ENCODE results near the gene CAPN15. TPM values are rescaled to one million over a fixed set of nuclear protein-coding genes. Genes with fewer than 3 reads are reported as not detected.

CAPN15 gene
- polyA plus RNA-seq, 1 experiment: 7.5 TPM

GRCh38 chr16:580946-581498 is 53.5 kb downstream of the CAPN15 start:
- CTCF ChIA-PET: no interaction called here
- no peaks in the 10 kb centered on the region for H3K27me3 ChIP-seq (ENCODE audit: control insufficient read depth, insufficient read depth, low read length)
- POLR2A ChIA-PET: interaction anchor here (0.6 to 0.7 kb wide), 2 partner anchors 45 to 159 kb away, joined by 4 to 5 read pairs; no protein-coding TSS in a partner anchor
- no peak overlapping the region for H3K27ac ChIP-seq (ENCODE audit: low read depth, low read length)
- H3K4me3 ChIP-seq (ENCODE audit: low read depth, low read length): no peak overlapping the region
- no peak for TF ChIP-seq CTCF (IDR thresholded peaks at IDR 0.05; ENCODE audit: low read depth, low read length)
- no peaks in the 10 kb centered on the region; the same call in 1 of the 2 replicates for H3K9me3 ChIP-seq (ENCODE audit: control insufficient read depth, insufficient read depth, low read length)
- DNase-seq (ENCODE audit: low read depth, low spot score): no peak

- ChIA-PET POLR2A (no interaction called here), CTCF (interaction anchor here (0.6 to 1.8 kb wide), 2 partner anchors 85 to 133 kb away, joined by 4 read pairs; no protein-coding TSS in a partner anchor)
- no peak for TF ChIP-seq CTCF (IDR thresholded peaks at IDR 0.05; ENCODE audit: low read depth, low read length)
- Histone ChIP-seq H3K27me3 (ENCODE audit: control insufficient read depth, insufficient read depth, low read length) (no peaks in the 10 kb centered on the region), H3K9me3 (ENCODE audit: control insufficient read depth, insufficient read depth, low read length) (no peaks in the 10 kb centered on the region; the same call in 1 of the 2 replicates), H3K4me3 (ENCODE audit: low read depth, low read length) (no peak overlapping the region), H3K27ac (ENCODE audit: low read depth, low read length) (no peak overlapping the region)
- no peak for DNase-seq (ENCODE audit: low read depth, low spot score)
Observed at GRCh38 chr16:582218-582613, 54.7 kb downstream of the CAPN15 start.

GRCh38 chr16:582614-583331 is 55.3 kb downstream of the CAPN15 start:
- Histone ChIP-seq H3K4me3 (ENCODE audit: low read depth, low read length) (no peak overlapping the region), H3K9me3 (ENCODE audit: control insufficient read depth, insufficient read depth, low read length) (no peaks in the 10 kb centered on the region; the same call in 1 of the 2 replicates), H3K27me3 (ENCODE audit: control insufficient read depth, insufficient read depth, low read length) (no peaks in the 10 kb centered on the region), H3K27ac (ENCODE audit: low read depth, low read length) (no peak overlapping the region)
- ChIA-PET POLR2A (no interaction called here), CTCF (interaction anchor here (0.6 to 1.8 kb wide), 2 partner anchors 85 to 134 kb away, joined by 4 read pairs; no protein-coding TSS in a partner anchor)
- no peak for DNase-seq (ENCODE audit: low read depth, low spot score)
- no peak for TF ChIP-seq CTCF (IDR thresholded peaks at IDR 0.05; ENCODE audit: low read depth, low read length)

- H3K4me3 ChIP-seq (ENCODE audit: low read depth, low read length): no peak overlapping the region
- no peak overlapping the region for H3K27ac ChIP-seq (ENCODE audit: low read depth, low read length)
- ChIA-PET CTCF (no interaction called here), POLR2A (no interaction called here)
- no peaks in the 10 kb centered on the region for H3K9me3 ChIP-seq (ENCODE audit: control insufficient read depth, insufficient read depth, low read length)
- no peak for TF ChIP-seq CTCF (IDR thresholded peaks at IDR 0.05; ENCODE audit: low read depth, low read length)
- DNase-seq (ENCODE audit: low read depth, low spot score): no peak
- H3K27me3 ChIP-seq (ENCODE audit: control insufficient read depth, insufficient read depth, low read length): no peaks in the 10 kb centered on the region
Observed at GRCh38 chr16:583470-583814, 55.9 kb downstream of the CAPN15 start.

- no peak overlapping the region for H3K27ac ChIP-seq (ENCODE audit: low read depth, low read length)
- TF ChIP-seq CTCF (IDR thresholded peaks at IDR 0.05; ENCODE audit: low read depth, low read length): no peak
- ChIA-PET CTCF (no interaction called here), POLR2A (no interaction called here)
- H3K27me3 ChIP-seq (ENCODE audit: control insufficient read depth, insufficient read depth, low read length): no peaks in the 10 kb centered on the region
- no peak overlapping the region for H3K4me3 ChIP-seq (ENCODE audit: low read depth, low read length)
- H3K9me3 ChIP-seq (ENCODE audit: control insufficient read depth, insufficient read depth, low read length): no peaks in the 10 kb centered on the region
- DNase-seq (ENCODE audit: low read depth, low spot score): no peak
Observed at GRCh38 chr16:583815-584591, 56.5 kb downstream of the CAPN15 start.
